GM19193 (cell line): ENCODE results near the gene NOP9.

Experiments
- POLR2A ChIP-seq: IDR thresholded peaks from 4 replicates; pipeline ENCODE4 v1.6.1; 2011; ENCODE audit not compliant: insufficient read depth, insufficient read length; ENCODE audit errors: extremely low read depth

NOP9 gene

DNA sequence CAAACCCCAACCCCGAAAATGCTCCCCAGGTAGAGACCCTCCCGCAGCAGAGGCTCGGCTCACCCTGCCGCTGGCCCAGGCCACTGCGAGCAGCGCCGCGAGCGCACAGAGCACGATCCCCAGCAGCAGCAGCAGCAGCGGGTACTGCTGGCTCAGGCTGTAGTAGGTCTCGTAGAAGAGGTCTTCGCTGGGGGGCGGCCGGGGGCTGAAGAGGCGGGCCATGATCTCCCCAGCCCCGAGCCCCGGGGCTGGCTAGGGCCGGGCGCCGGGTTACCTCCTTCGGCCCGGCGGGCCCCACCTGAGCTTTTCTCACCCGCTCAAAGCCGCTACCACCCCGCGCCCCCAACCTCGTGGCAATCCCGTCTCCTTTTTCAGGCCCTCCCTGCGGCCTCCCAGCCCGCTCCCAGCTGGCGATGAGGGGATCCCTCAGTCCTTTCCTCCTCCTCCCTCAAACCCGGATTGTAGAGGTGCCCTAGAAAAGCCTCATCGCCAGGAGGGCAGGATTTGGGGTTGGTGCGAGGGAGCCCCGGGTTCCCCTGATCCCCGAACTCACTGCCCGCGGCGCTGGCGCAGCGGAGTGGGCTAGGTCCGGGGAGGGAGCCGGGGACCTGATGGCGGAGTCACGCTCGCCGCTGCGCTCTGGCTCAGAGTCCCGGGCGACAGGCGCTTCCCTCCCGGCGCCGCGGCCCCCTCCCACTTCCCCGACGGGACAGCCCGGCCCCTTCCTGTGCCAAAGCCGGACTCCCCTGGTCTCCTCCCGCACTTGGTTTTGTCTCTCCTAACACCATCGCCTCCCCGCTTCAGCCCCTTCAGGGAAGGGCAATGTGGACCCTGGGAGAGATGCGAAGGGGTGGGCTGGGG lies 35.0 kb downstream of the NOP9 start, which contains the start of gene ADCY4:
Gene ADCY4, minus strand, starts transcription at position 641 of the 861 bp plus-strand sequence. Its CDS starts 419 bp downstream, at position 222.
- no peak for TF ChIP-seq POLR2A

DNA sequence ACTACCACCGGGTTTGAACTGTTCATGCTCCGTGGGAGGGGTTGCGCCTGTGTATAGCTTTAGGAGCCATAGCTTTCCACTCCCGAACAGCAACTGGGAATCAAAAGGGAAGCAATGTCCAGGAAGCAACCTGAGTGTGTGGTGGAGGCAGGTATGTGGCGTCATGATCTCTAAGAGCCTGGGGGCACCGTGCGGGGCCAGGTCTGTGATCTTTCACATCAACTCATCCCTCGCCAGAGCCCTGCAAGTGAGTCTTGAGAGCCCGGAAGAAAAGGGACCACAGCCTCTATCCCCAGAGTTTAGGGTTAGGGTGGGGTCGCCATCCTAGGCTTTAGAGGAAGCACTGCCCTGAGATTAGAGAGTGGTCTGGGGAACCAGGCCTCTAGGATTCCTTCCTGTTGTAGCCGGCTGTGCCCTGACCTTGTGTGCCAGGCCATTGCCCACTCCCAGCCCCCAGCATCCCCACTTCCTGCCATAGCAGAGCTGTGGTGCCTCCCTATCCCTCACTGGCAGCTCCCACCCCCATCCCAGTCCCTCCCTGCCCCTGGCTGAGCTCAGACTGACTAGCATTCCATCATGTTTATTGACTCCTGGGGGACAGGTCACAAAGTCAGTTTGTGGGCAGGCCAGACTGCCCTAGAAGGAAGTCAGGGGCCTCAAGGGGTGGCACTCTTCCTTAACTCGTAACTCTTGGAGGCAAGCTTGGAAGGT lies 36.0 kb downstream of the NOP9 start:
- no peak for TF ChIP-seq POLR2A

DNA sequence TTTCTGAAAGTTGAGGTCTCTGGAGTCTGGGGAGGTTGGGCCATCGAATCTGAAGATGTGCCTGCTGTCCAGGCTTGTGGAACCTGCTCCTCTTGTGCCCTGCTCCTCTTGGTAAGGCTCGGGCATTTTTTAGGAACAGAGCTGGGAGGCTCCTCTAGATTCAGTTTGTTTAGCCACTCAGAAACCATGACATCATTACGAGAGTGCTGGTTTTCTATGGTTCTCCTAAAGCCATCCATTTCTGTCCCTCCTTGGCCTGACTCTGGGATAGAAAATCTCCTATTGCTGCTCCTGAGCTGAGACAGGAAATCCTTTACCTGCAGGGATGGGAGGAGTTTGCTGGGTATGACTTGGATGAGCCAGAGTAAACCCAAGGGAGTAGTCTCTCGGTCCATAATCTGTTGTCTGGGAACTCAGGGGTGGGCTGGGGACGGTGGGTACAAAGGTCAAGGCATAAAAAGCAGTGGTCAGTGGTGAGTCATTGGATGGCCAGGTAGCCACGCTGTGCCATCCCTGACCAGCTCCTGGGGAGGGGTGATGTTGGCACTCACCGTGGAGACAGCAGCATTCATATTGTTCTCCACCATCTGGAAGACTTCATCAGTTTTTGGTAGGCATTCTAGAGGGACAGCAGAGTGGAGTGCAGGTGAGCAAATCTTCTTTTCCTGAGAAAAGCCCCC lies 37.6 kb downstream of the NOP9 start:
- no peak for TF ChIP-seq POLR2A

DNA sequence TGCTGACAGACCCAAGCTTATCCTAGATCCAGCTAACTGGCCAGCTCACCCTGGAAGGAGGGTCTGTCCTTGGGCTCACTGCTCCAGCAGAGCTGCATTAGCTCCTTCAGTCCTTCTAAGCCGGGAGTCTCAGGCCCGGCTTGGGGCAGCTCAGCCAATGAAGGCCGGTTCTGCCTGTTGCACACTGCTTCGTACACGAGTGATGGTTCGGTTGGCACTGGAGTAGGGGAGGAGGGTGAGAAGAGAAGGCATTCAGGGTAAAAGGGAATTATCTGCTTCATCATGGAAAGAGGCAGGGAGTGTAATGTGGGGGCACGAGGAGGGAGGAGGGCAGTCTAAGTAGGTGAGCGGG lies 38.1 kb downstream of the NOP9 start:
- no peak for TF ChIP-seq POLR2A

DNA sequence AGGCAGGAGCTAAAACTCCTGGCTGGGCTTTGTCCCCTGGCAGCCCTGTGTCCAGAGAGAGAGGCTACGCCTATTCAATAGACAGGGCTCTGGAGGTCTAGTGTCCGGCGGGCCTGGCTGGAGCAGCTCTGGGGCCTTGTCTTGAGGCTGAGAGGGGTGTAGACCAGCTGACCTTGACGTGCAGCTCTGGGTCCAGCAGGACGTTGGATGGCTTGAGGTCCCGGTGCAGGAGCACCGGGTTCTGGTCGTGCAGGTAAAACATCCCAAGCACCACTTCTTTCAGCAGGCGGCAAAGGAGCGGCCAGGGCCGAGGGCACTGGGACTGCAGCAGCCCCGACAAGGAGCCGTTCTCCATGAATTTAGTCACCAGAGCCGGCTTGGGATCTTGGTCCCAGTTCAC lies 39.2 kb downstream of the NOP9 start:
- no peak for TF ChIP-seq POLR2A

DNA sequence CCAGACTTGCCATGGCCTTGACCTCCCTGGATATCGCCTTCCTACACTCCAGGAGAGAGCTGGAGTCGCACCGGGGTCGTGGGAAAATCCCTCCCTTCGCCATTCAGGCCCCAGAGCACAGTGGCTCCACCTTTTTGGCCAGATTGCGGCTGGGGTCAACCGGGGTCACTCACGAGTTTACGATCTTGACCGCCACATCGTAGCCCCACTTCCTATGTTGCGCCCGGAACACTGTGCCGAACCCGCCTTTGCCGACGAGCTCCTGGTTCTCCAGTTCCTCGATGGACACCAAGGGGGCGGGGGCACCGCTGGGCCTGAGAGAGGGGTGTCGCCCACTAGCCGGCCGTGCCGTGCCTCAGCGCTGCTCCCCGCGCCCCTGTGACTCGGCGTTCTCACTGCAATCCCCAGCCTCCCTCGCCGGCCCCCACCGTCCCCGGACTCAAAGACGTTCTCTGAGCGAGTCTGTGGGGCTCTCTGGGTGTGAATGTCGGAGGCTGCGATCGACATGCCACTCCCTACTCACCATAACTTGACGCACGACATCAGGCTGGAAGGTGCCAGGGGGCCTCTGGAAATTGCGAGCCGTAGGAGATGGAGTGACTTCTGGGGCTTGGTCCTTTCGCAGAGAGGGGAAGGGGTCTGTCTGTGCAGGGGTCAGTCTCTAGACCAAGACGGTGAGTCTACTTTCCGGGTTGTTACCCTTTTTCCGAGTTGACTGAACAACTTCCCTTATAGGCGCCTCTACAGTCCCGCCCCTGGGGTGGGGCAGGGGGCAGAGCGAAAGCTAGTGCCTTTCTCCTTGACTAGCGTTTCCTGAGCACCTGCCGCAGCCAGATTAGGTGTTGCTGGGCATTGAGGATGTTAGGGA lies 39.9 kb downstream of the NOP9 start, which contains the start of gene RIPK3:
Gene RIPK3, minus strand, starts transcription at position 708 of the 868 bp plus-strand sequence. Its CDS starts 165 bp downstream, at position 543.
- peak; percentile 66 for TF ChIP-seq POLR2A

DNA sequence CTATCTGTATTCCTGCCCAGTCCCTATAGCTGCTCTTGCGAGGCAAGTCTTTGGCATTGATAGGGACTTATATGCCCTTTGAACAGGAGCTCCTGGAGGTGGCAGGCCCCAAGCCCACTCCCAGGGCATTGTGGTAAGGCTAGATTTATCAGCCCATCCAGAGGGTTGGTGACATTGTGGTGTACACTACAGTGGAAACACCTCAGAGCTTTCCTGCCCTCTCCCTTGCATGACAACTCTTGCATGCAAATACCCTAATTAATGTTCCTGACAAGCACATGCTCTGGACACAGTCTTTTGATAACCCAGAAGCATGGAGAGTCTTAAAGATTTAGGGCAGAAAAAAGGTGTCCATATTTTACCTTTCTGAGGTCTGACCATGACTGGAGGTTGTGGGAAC lies 41.0 kb downstream of the NOP9 start:
- no peak for TF ChIP-seq POLR2A

DNA sequence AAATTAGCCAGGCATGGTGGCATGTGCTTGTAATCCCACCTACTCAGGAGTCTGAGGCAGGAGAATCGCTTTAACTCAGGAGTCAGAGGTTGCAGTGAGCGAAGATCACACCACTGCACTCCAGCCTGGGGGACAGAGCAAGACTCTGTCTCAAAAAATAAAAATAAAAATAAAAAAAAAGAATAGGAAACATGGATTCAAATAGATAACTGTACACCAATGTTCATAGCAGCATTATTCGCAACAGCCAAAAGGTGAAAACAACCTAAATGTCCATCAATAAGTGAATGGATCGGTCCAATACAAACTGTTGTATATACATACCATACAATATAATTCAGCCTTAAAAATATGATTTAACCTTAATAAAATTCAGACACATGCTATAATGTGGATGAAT lies 43.2 kb downstream of the NOP9 start:
- no peak for TF ChIP-seq POLR2A

DNA sequence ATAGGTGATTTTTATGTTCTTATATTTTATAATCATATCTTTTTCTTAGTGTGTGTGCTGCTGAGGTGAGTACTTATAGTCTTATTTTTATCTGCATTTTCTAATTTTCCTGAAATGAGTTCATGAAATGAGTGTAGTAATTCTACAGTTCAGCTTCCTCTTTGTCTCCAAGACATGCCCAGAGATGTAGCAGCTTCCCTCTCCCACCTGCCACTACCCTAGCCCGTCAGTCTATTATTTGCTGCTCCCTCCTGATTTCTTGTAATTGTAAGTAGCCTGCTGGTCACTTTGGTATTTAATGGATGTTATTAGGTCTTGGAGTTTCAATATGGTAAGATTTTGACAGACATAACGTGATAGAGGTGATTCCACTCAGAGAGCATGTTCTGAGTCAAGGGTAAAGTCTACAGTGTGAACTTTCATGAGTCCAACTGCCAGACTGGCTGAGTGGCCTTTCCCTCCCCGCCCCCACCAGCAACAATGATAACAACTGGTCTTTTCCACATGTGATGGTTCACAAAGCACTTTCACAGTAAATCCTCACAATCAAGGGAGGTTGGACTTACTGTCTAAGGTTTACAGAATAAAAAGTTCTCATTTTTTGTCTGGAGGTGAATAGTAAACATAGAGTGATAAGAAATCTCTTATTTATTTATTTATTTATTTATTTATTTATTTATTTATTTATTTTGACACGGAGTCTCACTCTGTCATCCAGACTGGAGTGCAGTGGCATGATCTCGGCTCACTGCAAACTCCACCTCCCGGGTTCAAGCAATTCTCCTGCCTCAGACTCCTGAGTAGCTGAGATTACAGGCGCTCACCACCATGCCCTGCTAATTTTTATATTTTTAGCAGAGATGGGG lies 44.4 kb downstream of the NOP9 start:
- TF ChIP-seq POLR2A = no peak

DNA sequence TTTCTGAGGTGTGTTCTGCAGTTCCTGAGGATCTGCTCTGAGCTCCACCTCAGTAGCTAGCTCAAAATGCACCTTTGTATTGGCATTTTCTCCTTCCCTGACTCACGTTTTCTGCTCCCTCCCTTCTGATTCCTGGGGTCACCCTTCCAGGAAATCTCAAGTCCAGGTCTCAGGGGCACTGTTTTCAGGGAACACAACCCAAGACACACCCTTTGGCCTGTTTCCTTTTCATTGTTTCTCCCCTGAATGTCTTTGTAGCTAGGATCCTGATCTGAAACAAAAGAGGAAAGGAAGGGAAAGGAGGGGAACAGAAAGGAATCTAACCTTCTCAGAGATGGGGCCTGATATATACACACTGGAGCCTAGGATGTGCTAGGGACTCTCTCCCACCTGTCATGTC lies 47.5 kb downstream of the NOP9 start:
- no peak for TF ChIP-seq POLR2A

DNA sequence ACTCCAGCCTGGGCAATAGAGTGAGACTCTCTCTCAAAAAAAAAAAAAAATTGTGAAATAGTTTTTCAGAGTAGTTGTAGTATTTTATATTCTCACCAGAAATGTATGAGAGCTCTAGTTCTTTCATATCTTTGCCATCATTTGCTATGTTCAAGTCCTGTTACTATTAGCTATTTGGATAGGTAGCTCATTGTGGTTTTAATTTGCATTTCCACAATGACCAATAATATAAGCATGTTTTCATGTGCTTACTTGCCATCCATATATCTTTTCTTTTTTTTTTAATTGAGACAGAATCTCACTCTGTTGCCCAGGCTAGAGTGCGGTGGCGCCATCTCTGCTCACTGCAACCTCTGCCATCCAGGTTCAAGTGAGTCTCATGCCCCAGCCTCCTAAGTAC lies 48.5 kb downstream of the NOP9 start:
- no peak for TF ChIP-seq POLR2A

DNA sequence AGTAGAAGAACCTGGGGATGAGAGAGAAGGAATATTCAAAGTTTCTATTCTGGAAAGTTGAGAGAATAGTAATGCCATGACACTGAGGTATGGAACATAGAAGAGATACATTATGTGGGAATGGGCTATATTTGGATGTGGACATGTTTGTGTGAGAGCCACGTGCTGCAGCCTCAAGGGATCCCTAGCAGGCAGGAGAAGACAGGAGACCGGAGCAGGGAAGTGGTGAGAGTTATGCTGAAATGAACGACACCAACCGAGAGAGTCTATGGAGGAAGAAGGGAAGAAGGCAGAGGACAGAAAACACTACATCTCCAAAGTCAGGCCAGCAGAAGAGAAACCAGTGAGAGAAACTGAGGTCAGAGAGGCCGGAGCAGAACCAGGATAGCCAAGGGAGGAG lies 50.1 kb downstream of the NOP9 start:
- TF ChIP-seq POLR2A = no peak

DNA sequence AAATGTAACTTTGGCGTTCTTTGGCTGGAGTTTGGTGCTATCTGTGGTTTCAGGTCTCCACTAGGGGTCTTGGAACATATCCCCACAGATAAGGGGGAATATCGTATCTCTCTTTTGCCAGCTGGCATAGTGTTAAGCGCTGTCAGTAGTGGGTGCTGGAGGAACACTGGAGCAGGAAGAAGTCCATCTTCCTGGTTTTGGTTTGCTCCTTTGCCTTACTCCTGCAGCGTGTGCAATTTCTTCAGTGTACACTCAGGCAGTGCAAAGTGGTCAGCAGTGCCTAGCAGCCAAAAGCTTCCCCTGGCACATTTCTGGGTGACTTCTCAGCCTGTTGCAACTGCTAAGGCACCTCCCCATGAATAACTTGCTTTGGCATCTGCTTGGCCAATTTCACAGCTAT lies 51.9 kb downstream of the NOP9 start:
- no peak for TF ChIP-seq POLR2A
